HCT116 (cell line): ENCODE measurements around the gene EYA2. TPM values are rescaled to one million over a fixed set of nuclear protein-coding genes. Genes with fewer than 3 reads are reported as not detected.

Source experiments
- ATAC-seq: fragments of 200-7000 bp; cut with Tn5 transposase; 2 replicates; pipeline ENCODE4 v1.9.1; 2020; ENCODE audit warnings: mild to moderate bottlenecking, moderate library complexity
- BruUV-seq: library from RNA; stranded (reverse); fragments of 400-500 nt; replicated peaks from 2 replicates; lab custom pipeline; 2021; lab: Mats Ljungman, UMichigan
- CTCF ChIA-PET: fragments of 300-600 bp; sonication (Branson Sonifier 250); formaldehyde crosslinking; loops from one replicate; lab custom pipeline; 2021; ENCODE audit warnings: antibody characterized with exemption; lab: Charles Lee
- POLR2A ChIA-PET: fragments of 300-600, 350-600 bp; sonication (Branson Sonifier 250); formaldehyde crosslinking; loops from one replicate; lab custom pipeline; 2021; ENCODE audit warnings: antibody characterized with exemption; lab: Charles Lee
- RAD21 ChIA-PET, 2 experiments: fragments of 300-600 bp; sonication (Branson Sonifier 250); formaldehyde crosslinking; loops; one replicate each; lab custom pipeline; 2023; ENCODE audit warnings: low total read pairs in 2 of 2; ENCODE audit not compliant: uncharacterized antibody in 2 of 2, unreplicated experiment in 2 of 2, low non-redundant PET in 1 of 2; lab: Charles Lee
- DNase-seq: peaks from one replicate; pipeline ENCODE4 v3.0.0-alpha.2; 2010; ENCODE audit warnings: low read depth, low spot score
- H2AFZ ChIP-seq: fragments of 200-600 bp; shearing (Covaris generic), sonication (generic); 2 replicates; pipeline ENCODE4 v1.6.1; 2017; ENCODE audit warnings: low read depth, mixed run types, mixed read lengths, antibody characterized with exemption, low read length; ENCODE audit not compliant: poor library complexity, severe bottlenecking
- H3K27ac ChIP-seq: 2 replicates; pipeline ENCODE4 v1.5.1; 2012; ENCODE audit warnings: low read depth, low read length
- H3K27me3 ChIP-seq: fragments of 200-600 bp; sonication (generic); 2 replicates; pipeline ENCODE4 v1.6.1; 2016; ENCODE audit warnings: mixed run types, low read length, mixed read lengths; ENCODE audit not compliant: insufficient read depth
- H3K36me3 ChIP-seq, 2 experiments: fragments of 200-500 bp in 1 of 2; fragments of 200-600 bp in 1 of 2; sonication (Bioruptor generic) in 1 of 2; sonication (generic) in 1 of 2; 2 replicates each; pipeline versions ENCODE4 v1.5.1 to v1.6.1; 2014 to 2016; ENCODE audit warnings: low read length in 2 of 2, inconsistent platforms in 1 of 2, mixed read lengths in 1 of 2, mixed run types in 1 of 2; ENCODE audit not compliant: insufficient read depth in 2 of 2, control insufficient read depth in 1 of 2
- H3K4me1 ChIP-seq, 2 experiments: fragments of 200-600 bp in 1 of 2; sonication (generic) in 1 of 2; 2 replicates each; pipeline versions ENCODE4 v1.5.1 to v1.6.1; 2012 to 2017; ENCODE audit warnings: low read length in 2 of 2, inconsistent platforms in 1 of 2, mild to moderate bottlenecking in 1 of 2, mixed read lengths in 1 of 2, mixed run types in 1 of 2, moderate library complexity in 1 of 2; ENCODE audit not compliant: insufficient read depth in 2 of 2, control insufficient read depth in 1 of 2
- H3K4me2 ChIP-seq: fragments of 200-600 bp; sonication (generic); 2 replicates; pipeline ENCODE4 v1.6.1; 2017; ENCODE audit warnings: mixed run types, low read length, mixed read lengths
- H3K4me3 ChIP-seq, 2 experiments: fragments of 200-600 bp in 1 of 2; sonication (generic) in 1 of 2; replicated peaks in 1 of 2; 2 replicates each; pipeline ENCODE4 v1.5.1; 2011 to 2016; ENCODE audit warnings: low read length in 2 of 2, control low read depth in 1 of 2, low read depth in 1 of 2, mild to moderate bottlenecking in 1 of 2, mixed read lengths in 1 of 2, mixed run types in 1 of 2
- H3K79me2 ChIP-seq: fragments of 200-600 bp; sonication (generic); 2 replicates; pipeline ENCODE4 v1.6.1; 2017; ENCODE audit warnings: mild to moderate bottlenecking, mixed run types, low read length, moderate library complexity, mixed read lengths; ENCODE audit not compliant: insufficient read depth
- H3K9ac ChIP-seq: fragments of 200-600 bp; sonication (generic); 2 replicates; pipeline ENCODE4 v1.6.1; 2016; ENCODE audit warnings: low read length, mixed read lengths
- H3K9me2 ChIP-seq: fragments of 200-600 bp; sonication (generic), shearing (Covaris generic); 2 replicates; pipeline ENCODE4 v1.6.1; 2017; ENCODE audit warnings: mixed run types, mild to moderate bottlenecking, moderate library complexity; ENCODE audit not compliant: insufficient read depth
- H3K9me3 ChIP-seq, 2 experiments: fragments of 200-500 bp in 1 of 2; fragments of 200-600 bp in 1 of 2; sonication (Bioruptor generic) in 1 of 2; sonication (generic) in 1 of 2; 2 replicates each; pipeline ENCODE4 v1.6.1; 2014 to 2017; ENCODE audit warnings: low read length in 2 of 2, mixed read lengths in 2 of 2, inconsistent platforms in 1 of 2, low read depth in 1 of 2, mild to moderate bottlenecking in 1 of 2, mixed run types in 1 of 2, moderate library complexity in 1 of 2; ENCODE audit not compliant: control insufficient read depth in 1 of 2, insufficient read depth in 1 of 2
- H4K20me1 ChIP-seq: fragments of 200-600 bp; sonication (generic), shearing (Covaris generic); 2 replicates; pipeline ENCODE4 v1.6.1; 2017; ENCODE audit warnings: mixed run types, mild to moderate bottlenecking, moderate library complexity; ENCODE audit not compliant: insufficient read depth
- CBX3 ChIP-seq: IDR thresholded peaks from 2 replicates; pipeline ENCODE4 v1.6.1; 2012; ENCODE audit warnings: low read depth
- CEBPB ChIP-seq: IDR thresholded peaks from 2 replicates; pipeline ENCODE4 v1.6.1; 2012; ENCODE audit warnings: low read depth
- EGR1 ChIP-seq: IDR thresholded peaks from 2 replicates; pipeline ENCODE4 v1.6.1; 2012; ENCODE audit warnings: low read depth
- EZH2 ChIP-seq: fragments of 200-600 bp; sonication (generic); IDR thresholded peaks from 2 replicates; pipeline ENCODE4 v1.6.1; 2017; ENCODE audit warnings: antibody characterized with exemption, mixed run types
- EZH2phosphoT487 ChIP-seq: fragments of 200-600 bp; IDR thresholded peaks from 2 replicates; pipeline ENCODE4 v1.6.1; 2018; ENCODE audit warnings: antibody characterized with exemption, borderline replicate concordance
- POLR2A ChIP-seq: IDR thresholded peaks from 2 replicates; pipeline ENCODE4 v1.7.0; 2011; ENCODE audit warnings: borderline replicate concordance; ENCODE audit not compliant: insufficient read depth, insufficient read length; ENCODE audit errors: extremely low read depth
- RAD21 ChIP-seq: IDR thresholded peaks from 2 replicates; pipeline ENCODE4 v1.6.1; 2012; ENCODE audit warnings: low read depth, mild to moderate bottlenecking
- SIN3A ChIP-seq: IDR thresholded peaks from 2 replicates; pipeline ENCODE4 v1.6.1; 2012; ENCODE audit warnings: low read depth
- SP1 ChIP-seq: IDR thresholded peaks from 2 replicates; pipeline ENCODE4 v1.6.1; 2012; ENCODE audit warnings: low read depth
- SRF ChIP-seq: IDR thresholded peaks from 2 replicates; pipeline ENCODE4 v1.6.1; 2012; ENCODE audit warnings: low read depth
- YY1 ChIP-seq: IDR thresholded peaks from 2 replicates; pipeline ENCODE4 v1.6.1; 2011; ENCODE audit warnings: low read length, low read depth, moderate library complexity, mild to moderate bottlenecking; ENCODE audit not compliant: insufficient replicate concordance; ENCODE audit errors: extremely low read depth
- ZBTB33 ChIP-seq: IDR thresholded peaks from 2 replicates; pipeline ENCODE4 v1.6.1; 2011; ENCODE audit warnings: mild to moderate bottlenecking, low read length, moderate library complexity; ENCODE audit not compliant: insufficient replicate concordance; ENCODE audit errors: extremely low read depth
- ZFX ChIP-seq: fragments of 450-650 bp; IDR thresholded peaks from 2 replicates; pipeline ENCODE4 v1.6.1; 2017
- ZNF274 ChIP-seq: fragments of 200-500 bp; sonication (Bioruptor generic); IDR thresholded peaks from 2 replicates; pipeline ENCODE4 v1.6.1; 2014; ENCODE audit warnings: mild to moderate bottlenecking, low read depth, low read length, inconsistent platforms
- intact Hi-C: fragments of 100-400 bp; cut with micrococcal nuclease; formaldehyde crosslinking; loops from 2 replicates; pipeline ENCODE4 v1.10.0; 2022
- total RNA-seq: library from RNA; stranded (reverse); gene quantifications from one replicate; pipeline ENCODE4 v1.2.1, GENCODE V29; 2021; ENCODE audit not compliant: unreplicated experiment
- TF ChIP-seq, protein P1 (sequence below): IDR thresholded peaks from 2 replicates; pipeline ENCODE4 v1.6.1; 2012

EYA2 gene
- total RNA-seq, 1 experiment from 2014 or later = not detected

DNA sequence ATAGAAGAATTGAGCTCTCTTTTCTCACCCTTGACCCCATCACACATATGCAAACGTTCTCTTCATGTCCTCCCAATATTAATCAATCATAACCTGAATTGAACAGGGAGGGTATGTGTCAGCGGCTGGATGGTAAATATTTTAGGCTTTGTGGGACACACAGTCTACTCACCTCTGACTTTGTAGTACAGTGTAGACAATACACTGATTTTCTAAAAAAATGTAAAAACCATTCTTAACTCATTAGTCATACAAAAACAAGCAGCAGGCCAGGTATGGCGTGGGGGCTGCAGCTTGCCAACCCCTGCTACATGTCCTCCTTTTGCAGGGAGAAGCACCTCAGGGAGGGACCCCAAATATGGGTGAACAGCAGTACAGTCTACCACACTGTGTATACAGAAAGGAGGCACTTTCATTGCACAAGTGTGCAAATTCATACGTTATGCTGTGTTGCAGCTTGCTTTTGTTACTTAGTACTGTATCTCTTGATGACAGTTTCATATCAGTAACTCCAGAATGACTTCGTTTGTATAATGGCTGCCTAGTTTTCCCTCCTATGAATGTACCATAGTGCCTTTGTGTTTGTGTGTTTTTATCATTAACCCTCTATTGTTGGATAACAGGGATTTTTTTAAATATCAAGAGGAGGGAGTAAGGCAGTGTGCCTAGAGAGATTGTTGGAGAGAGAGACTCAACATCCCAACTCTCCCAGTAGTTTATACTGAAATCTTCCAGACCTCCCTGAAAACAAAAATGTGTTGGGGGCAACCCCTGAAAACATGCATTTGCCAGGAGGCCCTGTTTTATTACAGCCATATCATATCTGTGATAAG lies 247.5 kb downstream of the EYA2 start:
- Histone ChIP-seq H3K4me2 (no peak overlapping the region), H2AFZ (no peak overlapping the region), H3K4me1 (peaks cover 2 to 6% of the 10 kb centered on the region in 2 experiments; a peak in 2 of 4 replicates), H3K27ac (no peak overlapping the region), H4K20me1 (no peaks in the 10 kb centered on the region), H3K9me3 (peaks cover 0 to 10% of the 10 kb centered on the region in 2 experiments; a peak in 1 of 4 replicates), H3K79me2 (no peaks in the 10 kb centered on the region), H3K36me3 (no peaks in the 10 kb centered on the region), H3K9me2 (no peaks in the 10 kb centered on the region), H3K4me3 (no peak overlapping the region), H3K27me3 (no peaks in the 10 kb centered on the region), H3K9ac (no peak overlapping the region)
- no TSS peak for BruUV-seq
- intact Hi-C loops = no loop called here
- DNase-seq = no peak
- ChIA-PET RAD21 (no interaction called here), CTCF (no interaction called here), POLR2A (no interaction called here)
- ATAC-seq = no peak; the same call in 1 of the 2 replicates
- TF ChIP-seq EGR1 (no peak), YY1 (no peak), RAD21 (no peak), POLR2A (no peak), EZH2phosphoT487 (no peak), EZH2 (no peak)
- TF ChIP-seq, all 23 proteins: peak for 0

- intact Hi-C loops = no loop called here
- BruUV-seq = no TSS peak
- CTCF ChIA-PET = no interaction called here
- no peak for TF ChIP-seq EZH2phosphoT487
- TF ChIP-seq CEBPB = no peak
- TF ChIP-seq SRF = no peak
- no peak for TF ChIP-seq ZNF274
- TF ChIP-seq CBX3 = no peak
- TF ChIP-seq ZFX = no peak
- no peak for TF ChIP-seq SIN3A
- TF ChIP-seq EZH2 = no peak
- no peak for TF ChIP-seq ZBTB33
- TF ChIP-seq, protein P1, sequence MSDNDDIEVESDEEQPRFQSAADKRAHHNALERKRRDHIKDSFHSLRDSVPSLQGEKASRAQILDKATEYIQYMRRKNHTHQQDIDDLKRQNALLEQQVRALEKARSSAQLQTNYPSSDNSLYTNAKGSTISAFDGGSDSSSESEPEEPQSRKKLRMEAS = no peak
- TF ChIP-seq SP1 = no peak
Measured at GRCh38 chr20:47142774-47143170, 248.1 kb downstream of the EYA2 start.

More at GRCh38 chr20:47142774-47143170, 248.1 kb downstream of the EYA2 start:
- ATAC-seq (no peak), DNase-seq (no peak)
- Histone ChIP-seq H3K4me3 (no peak overlapping the region), H3K27me3 (no peaks in the 10 kb centered on the region), H2AFZ (no peak overlapping the region), H3K9ac (no peak overlapping the region), H3K9me2 (no peaks in the 10 kb centered on the region), H3K79me2 (no peaks in the 10 kb centered on the region), H3K36me3 (no peaks in the 10 kb centered on the region), H3K4me2 (no peak overlapping the region), H3K27ac (no peak overlapping the region), H3K4me1 (peaks cover 2 to 6% of the 10 kb centered on the region in 2 experiments; a peak in 2 of 4 replicates), H3K9me3 (peaks cover 0 to 10% of the 10 kb centered on the region in 2 experiments; a peak in 1 of 4 replicates), H4K20me1 (no peaks in the 10 kb centered on the region)
- POLR2A ChIA-PET = no interaction called here
- RAD21 ChIA-PET = no interaction called here
